GM06990 (cell line): ENCODE measurements around the gene GYG1.

Experiments used
- DNase-seq: peaks from one replicate; pipeline ENCODE4 v3.0.0-alpha.2; 2011; ENCODE audit not compliant: insufficient read length; ENCODE audit errors: extremely low read depth
- H3K27me3 ChIP-seq: replicated peaks from 2 replicates; pipeline ENCODE4 v1.6.0; 2011; ENCODE audit warnings: low read length; ENCODE audit not compliant: control insufficient read depth, insufficient read depth
- H3K36me3 ChIP-seq: 2 replicates; pipeline ENCODE4 v1.5.1; 2011; ENCODE audit warnings: low read length; ENCODE audit not compliant: control insufficient read depth, insufficient read depth
- H3K4me3 ChIP-seq: replicated peaks from 2 replicates; pipeline ENCODE4 v1.5.1; 2011; ENCODE audit warnings: low read depth, mild to moderate bottlenecking, control low read depth, low read length
- CTCF ChIP-seq: IDR thresholded peaks from 2 replicates; pipeline ENCODE4 v1.5.1; 2011; ENCODE audit warnings: low read length, control low read depth, mild to moderate bottlenecking, inconsistent platforms; ENCODE audit not compliant: insufficient read depth, poor library complexity, severe bottlenecking

The GYG1 gene

DNA sequence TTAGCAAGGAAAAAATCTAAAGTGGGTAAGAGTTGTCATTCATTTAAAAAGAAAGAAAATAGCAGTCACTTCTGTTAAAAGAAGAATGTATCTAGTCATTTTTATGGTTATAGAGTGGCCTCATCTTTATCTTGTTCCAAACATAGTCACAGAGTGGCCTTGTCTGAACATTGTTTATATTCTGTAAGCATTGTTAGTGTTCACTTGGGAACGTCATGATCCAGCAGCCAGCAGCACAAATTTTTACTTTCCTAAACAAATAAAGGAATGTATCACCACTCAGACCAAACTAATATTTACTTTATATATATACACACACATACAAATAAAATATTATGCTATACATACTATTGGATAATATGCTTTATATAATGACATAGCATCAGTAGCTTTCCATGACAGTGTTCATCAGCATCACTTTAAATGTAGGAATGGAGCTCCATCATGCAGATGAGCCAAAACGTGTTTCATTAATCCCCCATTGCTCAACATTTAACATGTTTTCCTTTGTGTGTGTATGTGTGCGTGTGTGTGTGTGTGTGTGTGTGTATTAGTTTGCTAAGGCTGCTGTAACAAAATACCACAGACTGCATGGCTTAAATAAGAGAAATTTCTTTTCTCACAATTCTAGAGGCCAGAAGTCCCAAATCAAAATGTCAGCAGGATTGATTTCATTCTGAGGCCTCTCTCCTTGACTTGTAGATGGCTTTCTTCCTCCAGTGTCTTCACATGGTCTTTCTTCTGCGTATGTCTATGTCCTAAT is 39.6 kb upstream of the GYG1 start:
- no peak overlapping the region for H3K4me3 ChIP-seq
- H3K27me3 ChIP-seq = no peaks in the 10 kb centered on the region
- DNase-seq = no peak
- no peaks in the 10 kb centered on the region for H3K36me3 ChIP-seq
- no peak for TF ChIP-seq CTCF

GRCh38 chr3:148953094-148953493 is 38.2 kb upstream of the GYG1 start:
- Histone ChIP-seq H3K4me3 (no peak overlapping the region), H3K36me3 (no peaks in the 10 kb centered on the region), H3K27me3 (no peaks in the 10 kb centered on the region)
- no peak for TF ChIP-seq CTCF
- no peak for DNase-seq

- TF ChIP-seq CTCF = no peak
- H3K4me3 ChIP-seq = no peak overlapping the region
These were observed 36.4 kb upstream of the GYG1 start for GRCh38 chr3:148954981-148955380.

DNA sequence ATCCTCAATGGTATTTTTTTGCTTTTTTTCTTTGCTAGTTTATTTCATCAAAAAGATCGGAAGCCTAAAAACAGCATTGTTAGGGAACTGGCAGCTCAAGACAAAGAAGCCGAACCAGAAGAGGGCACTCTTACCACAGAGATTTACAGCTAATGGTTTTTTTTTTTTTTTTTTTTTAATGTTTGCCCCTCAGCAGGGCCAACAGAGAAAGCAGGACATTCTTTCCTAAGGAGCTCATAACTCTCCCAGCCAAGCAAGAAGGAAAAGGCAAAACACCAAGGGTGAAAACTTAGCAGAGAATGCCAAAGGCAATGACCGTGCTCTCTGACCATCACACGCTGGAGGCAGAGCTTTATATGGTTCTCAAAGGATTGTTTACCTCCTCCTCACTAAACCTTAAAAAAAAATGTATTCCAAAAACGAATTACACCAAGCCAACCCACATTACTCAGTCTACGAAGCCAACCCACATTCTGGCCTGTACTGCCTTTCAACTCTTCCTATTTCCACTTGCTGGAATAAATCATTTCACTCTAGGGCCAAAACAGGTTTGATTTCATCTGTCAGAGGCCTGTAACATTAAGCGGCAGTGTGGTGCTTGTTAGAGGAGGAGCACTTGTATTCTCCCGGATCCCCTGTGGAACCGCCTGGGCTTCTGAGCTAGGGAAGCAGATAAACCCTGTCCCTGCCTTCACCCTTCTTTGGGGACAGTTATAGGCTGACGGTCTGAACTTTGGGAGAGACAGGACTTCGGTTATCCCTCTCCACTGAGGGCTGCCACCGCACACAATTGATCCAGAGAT is 35.6 kb upstream of the GYG1 start:
- H3K36me3 ChIP-seq = no peaks in the 10 kb centered on the region
- peak; percentile 67 for TF ChIP-seq CTCF
- no peak for DNase-seq
- no peaks in the 10 kb centered on the region for H3K27me3 ChIP-seq
- H3K4me3 ChIP-seq = no peak overlapping the region

More at GRCh38 chr3:148954981-148955380, 36.4 kb upstream of the GYG1 start:
- Histone ChIP-seq H3K27me3 (no peaks in the 10 kb centered on the region), H3K36me3 (no peaks in the 10 kb centered on the region)
- DNase-seq = no peak

DNA sequence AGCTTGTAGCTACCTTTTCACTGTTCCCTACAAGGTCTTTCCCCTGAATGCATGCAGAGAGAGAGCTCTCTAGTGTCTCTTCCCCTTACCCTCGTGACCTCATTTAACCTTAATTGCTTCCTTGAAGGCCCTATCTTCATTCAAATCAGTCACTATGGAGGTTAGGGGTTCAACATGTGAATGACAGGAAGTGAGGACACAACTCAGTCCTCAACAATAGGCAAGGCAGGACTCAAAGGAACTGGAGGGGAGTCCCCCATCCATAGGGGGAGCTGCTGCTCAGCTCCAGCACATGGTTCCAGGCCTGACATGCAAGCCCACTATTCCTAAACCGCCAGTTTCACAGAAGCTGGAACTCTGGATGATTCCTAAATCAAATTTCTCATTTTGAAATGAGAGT is 33.8 kb upstream of the GYG1 start:
- H3K4me3 ChIP-seq = no peak overlapping the region
- no peak for DNase-seq
- TF ChIP-seq CTCF = peak; percentile 42
- no peaks in the 10 kb centered on the region for H3K36me3 ChIP-seq
- H3K27me3 ChIP-seq = no peaks in the 10 kb centered on the region
